Ovary (tissue), 9 donors: Measurements from ENCODE around the gene ADAT3. TPM values are rescaled to one million over a fixed set of nuclear protein-coding genes. Genes with fewer than 3 reads are reported as not detected.

Experiments used
- DNase-seq, 5 donors: peaks; one replicate each; pipeline ENCODE4 v3.0.0-alpha.2; 2019 to 2020
- H3K27ac ChIP-seq, 2 donors: fragments of 200-600 bp; one replicate each; pipeline versions ENCODE4 v1.5.1 to v1.8.0; 2019 to 2022
- H3K27me3 ChIP-seq: fragments of 200-600 bp; one replicate; pipeline ENCODE4 v1.8.0; 2022
- H3K36me3 ChIP-seq: fragments of 200-600 bp; sonication (generic); one replicate; pipeline ENCODE4 v1.5.1; 2019
- H3K4me1 ChIP-seq: one replicate; pipeline ENCODE4 v1.8.1; 2013; ENCODE audit warnings: mild to moderate bottlenecking, moderate library complexity; ENCODE audit not compliant: insufficient read depth
- H3K4me3 ChIP-seq: fragments of 200-600 bp; sonication (generic); one replicate; pipeline ENCODE4 v1.5.1; 2017
- H3K9me3 ChIP-seq, 2 donors: fragments of 200-600 bp in 1 of 2; sonication (generic) in 1 of 2; one replicate each; pipeline versions ENCODE4 v1.5.1 to v1.8.1; 2013 to 2019; ENCODE audit warnings: mild to moderate bottlenecking in 1 of 2, moderate library complexity in 1 of 2
- CTCF ChIP-seq, 3 donors: fragments of 450-650 bp in 2 of 3; fragments of 200-600 bp in 1 of 3; IDR thresholded peaks; one replicate each; pipeline versions ENCODE4 v1.5.1 to v1.8.0; 2016 to 2022; ENCODE audit warnings: antibody characterized with exemption in 3 of 3, mild to moderate bottlenecking in 1 of 3
- EP300 ChIP-seq: sonication (generic); formaldehyde crosslinking; IDR thresholded peaks from one replicate; pipeline ENCODE4 v1.6.1; 2017; ENCODE audit warnings: antibody characterized with exemption
- POLR2A ChIP-seq: fragments of 450-650 bp; IDR thresholded peaks from one replicate; pipeline ENCODE4 v1.6.1; 2017; ENCODE audit warnings: antibody characterized with exemption, mild to moderate bottlenecking, moderate library complexity
- WGBS, 3 donors: extraction: QIAGEN DNeasy Blood & Tissue Kit in 1 of 3; methylation state at CpG; one replicate each; pipeline versions ENCODE4 v1.1.5 to v1.1.7; 2013 to 2017; 5-methylcytosine and 5-hydroxymethylcytosine counted together
- intact Hi-C, 4 donors: fragments of 100-400 bp; cut with DNase I; formaldehyde crosslinking; loops; one replicate each; pipeline versions ENCODE4 v1.11.0 to v1.15.1; 2022 to 2023
- polyA plus RNA-seq, 2 donors: library from polyadenylated mRNA; stranded (reverse); fragments of 200-250 nt in 1 of 2; fragments of 350-450 nt in 1 of 2; fragmentation: Illumina TruSeq in 1 of 2; extraction: RNeasy Lipid Tissue Mini Kit (QIAGEN cat#74804) in 1 of 2; gene quantifications; one replicate each; pipeline ENCODE4 v1.2.3, GENCODE V29; 2013 to 2014
- total RNA-seq, 7 donors: library from RNA; depleted of rRNA in 2 of 7; stranded (reverse); fragments of >200 nt in 2 of 7; fragmentation: NEBNext Ultra II Directional in 3 of 7; extraction: Animal tissue kit (Norgen Biotek cat#: 25700) in 3 of 7; gene quantifications; one replicate each; pipeline versions ENCODE4 v1.1.0 to v1.2.4, GENCODE V29; 2016 to 2023
- donor health status: DM: no; HTN: no; CAD: no; lungs with moderate emphysema.
- donor health status: DM: no; HTN: no; CAD: no.
- donor health status: Bipolar disorder and iron deficiency.
- donor health status: DM: yes; HTN: yes; CAD: no.
- donor health status: DM: no; HTN: no; CAD: no.
- donor health status: DM: yes; HTN: yes; CAD: no.

The ADAT3 gene
- total and polyA plus RNA-seq, 9 donors, result 2.3 to 13.7 (median 4.3) TPM; not detected in 1

- Histone ChIP-seq H3K4me3 (no peak overlapping the region), H3K36me3 (no peaks in the 10 kb centered on the region), H3K27ac (no peak overlapping the region), H3K4me1 (peaks cover 4% of the 10 kb centered on the region), H3K27me3 (no peaks in the 10 kb centered on the region), H3K9me3 (no peaks in the 10 kb centered on the region)
- WGBS, 3 donors, result 85 to 87% (median 86%) methylated on average over 32 to 35 of the region's 35 CpGs
- no peak for DNase-seq
- intact Hi-C loops, result no loop called here
- TF ChIP-seq POLR2A (no peak), CTCF (IDR thresholded peaks at IDR 0.05) (no peak), EP300 (no peak)
Measured at GRCh38 chr19:1924320-1924961, 19.2 kb downstream of the ADAT3 start.

GRCh38 chr19:1925544-1925943 lies 20.3 kb downstream of the ADAT3 start:
- H3K4me3 ChIP-seq, result no peak overlapping the region
- H3K4me1 ChIP-seq, result peaks cover 11% of the 10 kb centered on the region
- no peak overlapping the region for H3K27ac ChIP-seq
- TF ChIP-seq EP300 (no peak), POLR2A (no peak), CTCF (IDR thresholded peaks at IDR 0.05) (no peak)
- no peaks in the 10 kb centered on the region for H3K36me3 ChIP-seq
- 80 to 86% (median 81%) methylated on average over 16 of the region's 16 CpGs for WGBS, 3 donors
- H3K27me3 ChIP-seq, result no peaks in the 10 kb centered on the region
- DNase-seq, result no peak
- intact Hi-C loops, result loop anchor here in 2 of 4 donors (5.0 kb wide), 2 partner anchors 147 to 997 kb away; no protein-coding TSS in a partner anchor
- H3K9me3 ChIP-seq, result no peaks in the 10 kb centered on the region

GRCh38 chr19:1929021-1929742 lies 24.0 kb downstream of the ADAT3 start:
- Histone ChIP-seq H3K4me1 (peaks cover 11% of the 10 kb centered on the region), H3K36me3 (no peaks in the 10 kb centered on the region), H3K9me3 (no peaks in the 10 kb centered on the region), H3K27me3 (no peaks in the 10 kb centered on the region), H3K27ac (no peak overlapping the region), H3K4me3 (peak overlapping the region; percentile 12)
- DNase-seq, result peak; percentile 63 to 85 (median 79)
- TF ChIP-seq EP300 (no peak), CTCF (IDR thresholded peaks at IDR 0.05) (peak; percentile 78 to 85 (median 83))
- WGBS, 3 donors, result 9 to 17% (median 13%) methylated on average over 41 to 42 of the region's 42 CpGs
- intact Hi-C loops, result loop anchor here in 2 of 4 donors (5.0 kb wide), 2 partner anchors 143 to 993 kb away; no protein-coding TSS in a partner anchor

GRCh38 chr19:1931445-1931844 lies 26.2 kb downstream of the ADAT3 start:
- 69 to 86% (median 73%) methylated on average over 1 of the region's 1 CpG for WGBS, 3 donors
- H3K27me3 ChIP-seq, result no peaks in the 10 kb centered on the region
- no peak overlapping the region for H3K27ac ChIP-seq
- no peaks in the 10 kb centered on the region for H3K36me3 ChIP-seq
- TF ChIP-seq CTCF (IDR thresholded peaks at IDR 0.05), result no peak
- no peak for TF ChIP-seq POLR2A
- no peak overlapping the region for H3K4me3 ChIP-seq
- DNase-seq, result no peak
- no peaks in the 10 kb centered on the region for H3K9me3 ChIP-seq
- intact Hi-C loops, result loop anchor here in 2 of 4 donors (10.0 kb wide), 2 partner anchors 133 to 143 kb away; no protein-coding TSS in a partner anchor
- peaks cover 11% of the 10 kb centered on the region for H3K4me1 ChIP-seq
